ENCODE measurements around the gene TRIM65. TPM values are rescaled to one million over a fixed set of nuclear protein-coding genes. Genes with fewer than 3 reads are reported as not detected.
A peak's percentile ranks its signal among the peaks of the same experiment; 100 is the strongest.

The TRIM65 gene
- total RNA-seq, 2 experiments from 2014 or later = 9.9 to 11.7 TPM

DNA sequence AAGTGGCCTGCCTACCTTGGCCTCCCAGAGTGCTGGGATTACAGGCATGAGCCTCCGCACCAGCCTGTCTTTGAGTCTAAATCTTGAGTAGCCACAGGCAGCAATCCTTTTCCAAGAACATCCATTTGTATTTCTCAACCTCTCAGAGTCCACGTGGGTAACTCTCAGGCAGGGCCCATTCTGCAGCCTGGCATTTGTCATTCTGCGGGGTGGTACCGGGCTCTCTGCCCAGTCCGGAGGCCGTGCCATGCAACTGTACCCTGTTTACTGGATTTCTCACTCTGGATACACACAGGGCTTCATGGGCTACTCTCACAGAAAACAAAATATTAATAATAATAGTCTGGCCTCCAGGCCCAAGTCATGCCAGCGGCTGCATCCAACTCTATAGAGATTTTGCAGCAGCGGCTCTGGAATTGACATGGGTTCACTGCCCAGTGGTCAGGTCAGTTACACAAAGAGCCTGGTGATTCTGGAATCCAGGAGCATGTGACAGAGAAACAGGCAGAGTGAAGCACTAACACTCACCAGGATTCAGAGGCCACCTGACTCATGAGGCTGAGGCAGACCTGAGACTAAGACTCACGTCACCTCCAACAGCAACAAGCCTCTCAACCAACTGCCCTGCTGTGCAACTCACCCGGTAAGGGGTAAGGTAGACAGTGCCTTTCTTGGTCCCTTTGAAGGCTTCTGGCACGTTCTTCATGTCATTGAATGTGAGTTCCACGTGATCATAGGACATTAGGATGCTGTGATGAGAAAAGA lies 45.6 kb downstream of the TRIM65 start:
- TF ChIP-seq, protein P1, sequence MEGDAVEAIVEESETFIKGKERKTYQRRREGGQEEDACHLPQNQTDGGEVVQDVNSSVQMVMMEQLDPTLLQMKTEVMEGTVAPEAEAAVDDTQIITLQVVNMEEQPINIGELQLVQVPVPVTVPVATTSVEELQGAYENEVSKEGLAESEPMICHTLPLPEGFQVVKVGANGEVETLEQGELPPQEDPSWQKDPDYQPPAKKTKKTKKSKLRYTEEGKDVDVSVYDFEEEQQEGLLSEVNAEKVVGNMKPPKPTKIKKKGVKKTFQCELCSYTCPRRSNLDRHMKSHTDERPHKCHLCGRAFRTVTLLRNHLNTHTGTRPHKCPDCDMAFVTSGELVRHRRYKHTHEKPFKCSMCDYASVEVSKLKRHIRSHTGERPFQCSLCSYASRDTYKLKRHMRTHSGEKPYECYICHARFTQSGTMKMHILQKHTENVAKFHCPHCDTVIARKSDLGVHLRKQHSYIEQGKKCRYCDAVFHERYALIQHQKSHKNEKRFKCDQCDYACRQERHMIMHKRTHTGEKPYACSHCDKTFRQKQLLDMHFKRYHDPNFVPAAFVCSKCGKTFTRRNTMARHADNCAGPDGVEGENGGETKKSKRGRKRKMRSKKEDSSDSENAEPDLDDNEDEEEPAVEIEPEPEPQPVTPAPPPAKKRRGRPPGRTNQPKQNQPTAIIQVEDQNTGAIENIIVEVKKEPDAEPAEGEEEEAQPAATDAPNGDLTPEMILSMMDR (IDR thresholded peaks at IDR 0.05) = no peak
- ATAC-seq (ENCODE audit: poor library complexity) (no peak), DNase-seq (no peak)
- peak overlapping the region; percentile 55 for H3K27ac Mint-ChIP-seq
- peaks cover 41% of the 10 kb centered on the region for H3K4me1 ChIP-seq (ENCODE audit: insufficient read depth, low read length)
- no peak overlapping the region for H3K27ac ChIP-seq (ENCODE audit: low read depth in 1 of 2, low read length in 2 of 2)
- POLR2A ChIA-PET = interaction anchor here (1.1 kb wide), 1 partner anchor 66 kb away, joined by 3 read pairs; the partner anchor contains the start of gene UNK
- H3K9me3 Mint-ChIP-seq = no peaks in the 10 kb centered on the region
- no peak overlapping the region for H3K4me3 ChIP-seq (ENCODE audit: low read length)
- H3K4me1 Mint-ChIP-seq (ENCODE audit: low read depth) = peaks cover 22% of the 10 kb centered on the region
- H3K36me3 Mint-ChIP-seq (ENCODE audit: low read depth) = peaks cover 60% of the 10 kb centered on the region
- intact Hi-C loops (cut with DNase I, micrococcal nuclease) = loop anchor here in 1 of 2 experiments (10.0 kb wide), 1 partner anchor 326 kb away; the partner anchor contains the start of gene LLGL2
- CTCF ChIA-PET = interaction anchor here (0.9 to 1.5 kb wide), 2 partner anchors 45 kb away, joined by 3 to 6 read pairs; partner anchors contain the start of gene TRIM65
- H3K4me3 Mint-ChIP-seq = peak overlapping the region; percentile 45
- peaks cover 56% of the 10 kb centered on the region for H3K36me3 ChIP-seq (ENCODE audit: insufficient read depth, low read length)
- no peaks in the 10 kb centered on the region for H3K27me3 Mint-ChIP-seq
- H3K9me3 ChIP-seq (ENCODE audit: control insufficient read depth in 1 of 2, insufficient read depth in 1 of 2, low read length in 2 of 2) = no peaks in the 10 kb centered on the region
- H3K27me3 ChIP-seq (ENCODE audit: control insufficient read depth in 1 of 2, insufficient read depth in 2 of 2, low read length in 2 of 2) = no peaks in the 10 kb centered on the region

DNA sequence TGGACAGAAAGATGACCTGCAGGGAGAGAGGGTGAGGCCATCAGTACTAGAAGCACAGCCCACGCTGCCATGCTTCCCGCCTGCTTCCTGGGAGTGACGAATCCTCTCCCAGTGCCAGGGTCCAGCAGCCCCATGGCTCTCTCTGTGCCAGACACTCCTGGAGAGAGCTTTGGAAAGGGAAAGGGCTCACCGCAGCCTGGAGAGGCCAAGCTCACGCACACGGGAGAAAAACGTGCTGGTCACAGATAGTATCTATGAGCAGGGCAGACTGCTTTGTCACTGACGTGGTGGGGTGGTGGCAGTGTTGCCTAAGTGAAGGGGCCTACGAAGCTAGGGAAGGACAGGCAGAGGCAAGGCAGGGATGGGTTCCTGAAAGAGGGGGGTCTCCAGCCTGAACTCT lies 47.0 kb downstream of the TRIM65 start:
- no peak for ATAC-seq (ENCODE audit: poor library complexity)
- TF ChIP-seq, protein P1 (IDR thresholded peaks at IDR 0.05) = no peak
- Mint-ChIP-seq H3K27me3 (no peaks in the 10 kb centered on the region), H3K9me3 (no peaks in the 10 kb centered on the region), H3K4me3 (peak overlapping the region; percentile 45), H3K27ac (no peak overlapping the region), H3K36me3 (ENCODE audit: low read depth) (peaks cover 71% of the 10 kb centered on the region), H3K4me1 (ENCODE audit: low read depth) (peaks cover 30% of the 10 kb centered on the region)
- no peak overlapping the region for H3K27ac ChIP-seq (ENCODE audit: low read depth in 1 of 2, low read length in 2 of 2)
- H3K36me3 ChIP-seq (ENCODE audit: insufficient read depth, low read length) = peaks cover 62% of the 10 kb centered on the region
- ChIA-PET POLR2A (interaction anchor here (1.1 kb wide), 1 partner anchor 65 kb away, joined by 3 read pairs; the partner anchor contains the start of gene UNK), CTCF (interaction anchor here (0.8 to 3.7 kb wide), 3 partner anchors 47 to 96 kb away, joined by 3 to 18 read pairs (median 6); partner anchors contain the start of gene TRIM65)
- H3K9me3 ChIP-seq (ENCODE audit: control insufficient read depth in 1 of 2, insufficient read depth in 1 of 2, low read length in 2 of 2) = no peaks in the 10 kb centered on the region
- DNase-seq = no peak
- no peak overlapping the region for H3K4me3 ChIP-seq (ENCODE audit: low read length)
- no peaks in the 10 kb centered on the region for H3K27me3 ChIP-seq (ENCODE audit: control insufficient read depth in 1 of 2, insufficient read depth in 2 of 2, low read length in 2 of 2)
- peaks cover 49% of the 10 kb centered on the region for H3K4me1 ChIP-seq (ENCODE audit: insufficient read depth, low read length)
- intact Hi-C loops (cut with DNase I, micrococcal nuclease) = loop anchor here in 1 of 2 experiments (5.0 to 10.0 kb wide), 2 partner anchors 72 to 325 kb away; partner anchors contain the start of gene LLGL2

DNA sequence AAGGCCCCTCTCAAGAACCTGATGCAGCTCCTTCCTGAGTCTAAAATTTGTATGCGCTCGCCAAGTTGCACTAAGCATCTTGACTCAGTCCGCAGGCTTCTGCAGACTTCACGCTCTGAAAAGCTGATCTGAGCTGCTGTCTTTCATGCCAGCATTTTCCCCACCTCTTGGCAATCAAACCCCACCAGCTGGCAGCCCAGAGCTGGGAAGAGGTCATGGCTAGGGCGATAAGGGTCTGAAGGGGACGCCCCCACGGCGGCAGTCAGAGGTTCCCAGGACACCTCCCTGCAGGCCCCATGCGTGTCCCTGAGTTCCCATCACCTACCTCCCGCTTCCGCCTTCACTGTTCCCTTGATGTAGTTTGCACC lies 47.5 kb downstream of the TRIM65 start:
- ATAC-seq (ENCODE audit: poor library complexity) (no peak), DNase-seq (no peak)
- CTCF ChIA-PET = interaction anchor here (0.8 to 3.7 kb wide), 3 partner anchors 26 to 96 kb away, joined by 3 to 18 read pairs (median 5); no protein-coding TSS in a partner anchor
- Histone ChIP-seq H3K27me3 (ENCODE audit: control insufficient read depth in 1 of 2, insufficient read depth in 2 of 2, low read length in 2 of 2) (no peaks in the 10 kb centered on the region), H3K9me3 (ENCODE audit: control insufficient read depth in 1 of 2, insufficient read depth in 1 of 2, low read length in 2 of 2) (no peaks in the 10 kb centered on the region), H3K36me3 (ENCODE audit: insufficient read depth, low read length) (peaks cover 62% of the 10 kb centered on the region), H3K4me1 (ENCODE audit: insufficient read depth, low read length) (peaks cover 49% of the 10 kb centered on the region), H3K27ac (ENCODE audit: low read depth in 1 of 2, low read length in 2 of 2) (no peak overlapping the region), H3K4me3 (ENCODE audit: low read length) (no peak overlapping the region)
- TF ChIP-seq, protein P1 (IDR thresholded peaks at IDR 0.05) = no peak
- intact Hi-C loops (cut with DNase I, micrococcal nuclease) = loop anchor here in 1 of 2 experiments (5.0 kb wide), 1 partner anchor 72 kb away; a partner anchor contains a TSS
- H3K4me1 Mint-ChIP-seq (ENCODE audit: low read depth) = peaks cover 27% of the 10 kb centered on the region
- H3K27me3 Mint-ChIP-seq = no peaks in the 10 kb centered on the region
- H3K4me3 Mint-ChIP-seq = no peak overlapping the region
- no peaks in the 10 kb centered on the region for H3K9me3 Mint-ChIP-seq
- no peak overlapping the region for H3K27ac Mint-ChIP-seq
- peaks cover 68% of the 10 kb centered on the region for H3K36me3 Mint-ChIP-seq (ENCODE audit: low read depth)
- POLR2A ChIA-PET = interaction anchor here (0.9 to 1.2 kb wide), 2 partner anchors 15 to 71 kb away, joined by 3 read pairs; no protein-coding TSS in a partner anchor
